ENCODE results near the gene GSC2.

GSC2 gene

GRCh38 chr22:19142394-19142793, 7.7 kb downstream of the GSC2 start:
- DNase-seq (no peak), ATAC-seq (replicated peaks) (no peak)
- Mint-ChIP-seq H3K27ac (no peak overlapping the region), H3K36me3 (ENCODE audit: insufficient read depth) (peaks cover 42% of the 10 kb centered on the region), H3K9me3 (no peaks in the 10 kb centered on the region), H3K4me3 (peak overlapping the region; percentile 35 to 46), H3K27me3 (no peaks in the 10 kb centered on the region), H3K4me1 (ENCODE audit: low read depth in 2 of 2) (peaks cover 15 to 17% of the 10 kb centered on the region in 2 donors)

- Mint-ChIP-seq H3K27ac (no peak overlapping the region), H3K36me3 (ENCODE audit: insufficient read depth) (peaks cover 63% of the 10 kb centered on the region), H3K9me3 (no peaks in the 10 kb centered on the region), H3K4me3 (no peak overlapping the region), H3K27me3 (no peaks in the 10 kb centered on the region), H3K4me1 (ENCODE audit: low read depth in 2 of 2) (peaks cover 15 to 21% of the 10 kb centered on the region in 2 donors)
- no peak for ATAC-seq (replicated peaks)
- DNase-seq = no peak
These were observed 10.1 kb downstream of the GSC2 start for GRCh38 chr22:19139974-19140373.

GRCh38 chr22:19139001-19139356, 11.1 kb downstream of the GSC2 start:
- Mint-ChIP-seq H3K9me3 (no peaks in the 10 kb centered on the region), H3K4me3 (no peak overlapping the region), H3K27me3 (no peaks in the 10 kb centered on the region), H3K4me1 (ENCODE audit: low read depth in 2 of 2) (peaks cover 6 to 12% of the 10 kb centered on the region in 2 donors), H3K36me3 (ENCODE audit: insufficient read depth) (peaks cover 59% of the 10 kb centered on the region), H3K27ac (no peak overlapping the region)
- ATAC-seq (replicated peaks) (no peak), DNase-seq (no peak)

GRCh38 chr22:19138217-19139000, 11.7 kb downstream of the GSC2 start:
- Mint-ChIP-seq H3K9me3 (no peaks in the 10 kb centered on the region), H3K27me3 (no peaks in the 10 kb centered on the region), H3K27ac (no peak overlapping the region), H3K36me3 (ENCODE audit: insufficient read depth) (peaks cover 61% of the 10 kb centered on the region), H3K4me1 (ENCODE audit: low read depth in 2 of 2) (peaks cover 3 to 10% of the 10 kb centered on the region in 2 donors), H3K4me3 (no peak overlapping the region)
- ATAC-seq (replicated peaks) (no peak), DNase-seq (no peak)

DNA sequence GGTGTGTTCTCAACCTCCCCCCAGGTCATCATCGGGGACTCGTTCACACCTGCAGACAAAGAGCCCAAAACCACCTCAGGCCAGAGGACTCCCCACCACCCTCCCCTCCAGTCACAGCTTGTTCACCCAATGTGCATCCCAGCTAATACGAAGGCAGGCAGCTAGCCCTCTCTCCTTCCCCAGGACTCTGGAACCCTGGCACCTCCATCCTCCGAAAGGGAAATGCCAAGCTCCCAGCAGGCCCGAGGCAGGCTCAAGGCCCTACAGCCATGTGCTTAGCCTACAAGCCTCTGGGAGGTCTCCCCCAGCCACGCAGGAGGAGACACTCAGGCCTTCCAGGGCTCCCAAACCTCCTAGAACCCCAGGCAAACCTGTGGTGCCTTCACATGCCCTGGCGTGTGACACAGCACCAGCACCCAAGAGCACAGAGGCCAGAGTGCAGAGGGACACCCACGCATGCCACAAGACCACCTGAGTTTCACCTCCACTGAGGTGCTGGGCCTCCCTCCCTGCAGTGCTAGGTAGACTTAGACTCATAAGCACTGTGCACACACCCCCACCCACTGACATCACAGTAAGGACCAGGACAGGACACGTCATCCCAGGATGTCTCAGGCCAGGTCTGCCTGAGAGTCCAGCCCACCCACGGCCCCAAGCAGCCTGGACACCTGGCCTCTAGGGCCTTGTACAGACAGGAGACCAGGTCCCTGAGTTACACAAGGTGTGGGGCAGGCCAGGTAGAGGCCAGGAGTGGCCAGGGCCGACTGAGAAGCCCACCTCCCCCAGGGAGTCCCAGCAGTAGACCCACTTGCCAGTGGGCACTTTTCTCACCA, 12.5 kb downstream of the GSC2 start:
- Mint-ChIP-seq H3K9me3 (no peaks in the 10 kb centered on the region), H3K36me3 (ENCODE audit: insufficient read depth) (peaks cover 69% of the 10 kb centered on the region), H3K27ac (peak overlapping the region in 1 of 2 donors; percentile 46), H3K4me1 (ENCODE audit: low read depth in 2 of 2) (peaks cover 1 to 10% of the 10 kb centered on the region in 2 donors), H3K4me3 (no peak overlapping the region), H3K27me3 (no peaks in the 10 kb centered on the region)
- DNase-seq (no peak), ATAC-seq (replicated peaks) (no peak)

DNA sequence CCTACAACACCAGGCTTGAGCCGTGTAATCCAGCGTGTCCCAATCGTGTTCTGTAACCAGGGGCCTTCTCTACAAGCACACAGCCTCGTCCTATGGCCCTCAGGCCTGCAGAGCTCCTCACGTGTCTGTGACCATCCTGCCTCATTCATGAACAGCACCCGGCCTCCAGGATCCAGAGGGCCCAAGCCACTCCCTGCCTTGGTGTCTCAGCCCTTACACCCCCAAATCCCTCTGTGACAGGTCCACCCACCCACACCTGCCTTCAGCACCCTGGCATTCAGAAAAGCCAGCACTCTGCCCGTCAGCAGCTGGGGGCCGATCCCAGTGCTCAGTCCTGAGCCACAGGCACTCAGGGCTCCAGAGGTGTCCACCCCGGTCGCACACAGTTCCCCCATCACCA, 13.2 kb downstream of the GSC2 start:
- DNase-seq (no peak), ATAC-seq (replicated peaks) (no peak)
- H3K27ac Mint-ChIP-seq = peak overlapping the region in 1 of 2 donors; percentile 46
- H3K36me3 Mint-ChIP-seq (ENCODE audit: insufficient read depth) = peaks cover 71% of the 10 kb centered on the region
- H3K9me3 Mint-ChIP-seq = no peaks in the 10 kb centered on the region
- no peak overlapping the region for H3K4me3 Mint-ChIP-seq
- peaks cover 0 to 6% of the 10 kb centered on the region in 2 donors for H3K4me1 Mint-ChIP-seq (ENCODE audit: low read depth in 2 of 2)
- no peaks in the 10 kb centered on the region for H3K27me3 Mint-ChIP-seq

- Mint-ChIP-seq H3K27ac (peak overlapping the region in 1 of 2 donors; percentile 82), H3K27me3 (no peaks in the 10 kb centered on the region), H3K36me3 (ENCODE audit: insufficient read depth) (peaks cover 60% of the 10 kb centered on the region), H3K4me3 (no peak overlapping the region), H3K4me1 (ENCODE audit: low read depth in 2 of 2) (peaks cover 0 to 6% of the 10 kb centered on the region in 2 donors), H3K9me3 (no peaks in the 10 kb centered on the region)
- ATAC-seq (replicated peaks) (no peak), DNase-seq (no peak)
These were observed 15.2 kb downstream of the GSC2 start for GRCh38 chr22:19134874-19135273.

DNA sequence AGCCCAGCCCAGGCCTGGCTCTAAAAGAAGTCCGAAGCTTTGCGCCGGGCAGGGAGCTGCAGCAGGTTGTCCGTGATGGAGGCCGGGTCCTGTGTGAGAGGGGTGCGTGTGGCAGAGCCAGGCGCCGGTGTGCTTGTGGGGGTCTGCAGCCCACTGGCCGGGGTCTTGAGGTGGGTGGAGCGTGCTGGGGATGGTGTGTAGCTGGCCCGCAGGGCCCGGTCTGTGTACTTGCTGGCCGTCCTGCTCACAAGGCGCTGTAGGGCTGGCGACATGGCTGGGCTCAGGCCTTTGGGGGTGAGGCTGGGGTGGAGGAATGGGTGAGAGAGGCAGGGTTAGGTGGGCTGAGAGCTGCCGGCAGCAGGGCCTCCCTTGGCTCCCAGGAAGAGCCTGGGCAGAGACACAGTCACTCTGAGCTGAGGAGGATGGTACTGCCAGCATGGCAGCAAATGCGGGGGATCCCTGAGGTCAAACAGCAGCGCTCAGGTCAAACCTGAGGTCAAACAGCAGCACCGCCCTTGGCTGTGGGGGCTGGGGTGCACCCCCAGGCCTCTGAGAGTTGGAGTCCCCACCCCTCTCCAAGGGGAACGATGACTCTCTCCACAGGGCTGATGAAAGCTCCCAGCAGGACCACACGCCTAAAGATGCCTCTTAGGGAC, 15.8 kb downstream of the GSC2 start:
- Mint-ChIP-seq H3K4me1 (ENCODE audit: low read depth in 2 of 2) (peaks cover 0 to 4% of the 10 kb centered on the region in 2 donors), H3K9me3 (no peaks in the 10 kb centered on the region), H3K27me3 (no peaks in the 10 kb centered on the region), H3K36me3 (ENCODE audit: insufficient read depth) (peaks cover 55% of the 10 kb centered on the region), H3K27ac (no peak overlapping the region), H3K4me3 (no peak overlapping the region)
- ATAC-seq (replicated peaks) (no peak), DNase-seq (no peak)

GRCh38 chr22:19133561-19133960, 16.5 kb downstream of the GSC2 start:
- peak overlapping the region in 1 of 2 donors; percentile 29 for H3K27ac Mint-ChIP-seq
- H3K27me3 Mint-ChIP-seq = no peaks in the 10 kb centered on the region
- no peak for ATAC-seq (replicated peaks)
- no peak overlapping the region for H3K4me3 Mint-ChIP-seq
- H3K4me1 Mint-ChIP-seq (ENCODE audit: low read depth in 2 of 2) = peaks cover 0 to 4% of the 10 kb centered on the region in 2 donors
- no peak for DNase-seq
- H3K9me3 Mint-ChIP-seq = no peaks in the 10 kb centered on the region
- H3K36me3 Mint-ChIP-seq (ENCODE audit: insufficient read depth) = peaks cover 49% of the 10 kb centered on the region

DNA sequence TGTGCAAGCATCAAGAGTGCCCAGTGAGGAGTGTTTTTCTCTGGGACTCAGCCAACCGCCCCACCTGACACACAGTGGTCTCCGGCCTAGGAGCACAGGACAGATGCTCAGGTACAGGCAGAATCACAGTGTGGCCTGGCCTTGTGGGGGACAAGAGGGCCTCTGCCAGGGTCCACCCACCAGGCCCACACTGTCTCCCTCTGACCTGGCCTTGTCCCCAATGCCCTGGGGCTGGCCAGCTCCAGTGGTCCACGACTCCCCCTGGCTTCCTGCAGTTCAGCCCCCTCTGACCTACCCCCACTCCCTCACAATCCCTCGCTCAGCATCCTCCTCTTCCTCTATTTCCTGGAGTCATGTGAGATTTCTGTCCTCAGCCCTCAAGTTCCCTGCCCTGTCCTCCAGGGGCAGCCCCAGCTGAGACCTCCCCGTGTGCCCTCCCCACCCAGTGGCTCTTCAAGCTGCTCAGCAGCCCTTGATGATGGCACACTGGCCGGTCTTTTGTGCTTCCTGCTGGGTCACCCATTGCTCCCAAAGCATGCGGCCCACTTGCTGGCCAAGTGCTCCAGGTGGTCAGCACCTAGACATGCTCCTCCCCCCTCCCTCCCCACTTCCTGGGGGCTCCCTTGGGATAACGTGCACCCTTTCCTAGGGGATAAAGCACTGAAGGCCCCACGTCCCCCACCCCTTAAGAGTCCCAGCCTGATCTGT, 17.2 kb downstream of the GSC2 start:
- H3K36me3 Mint-ChIP-seq (ENCODE audit: insufficient read depth) = peaks cover 49% of the 10 kb centered on the region
- ATAC-seq (replicated peaks) (no peak), DNase-seq (no peak)
- H3K27me3 Mint-ChIP-seq = no peaks in the 10 kb centered on the region
- peak overlapping the region in 1 of 2 donors; percentile 57 for H3K4me3 Mint-ChIP-seq
- H3K27ac Mint-ChIP-seq = peak overlapping the region in 1 of 2 donors; percentile 29
- H3K4me1 Mint-ChIP-seq (ENCODE audit: low read depth in 2 of 2) = peaks cover 0 to 4% of the 10 kb centered on the region in 2 donors
- no peaks in the 10 kb centered on the region for H3K9me3 Mint-ChIP-seq

GRCh38 chr22:19132153-19132552, 17.9 kb downstream of the GSC2 start:
- H3K27ac Mint-ChIP-seq = no peak overlapping the region
- no peaks in the 10 kb centered on the region for H3K9me3 Mint-ChIP-seq
- peaks cover 51% of the 10 kb centered on the region for H3K36me3 Mint-ChIP-seq (ENCODE audit: insufficient read depth)
- no peak overlapping the region for H3K4me3 Mint-ChIP-seq
- H3K27me3 Mint-ChIP-seq = no peaks in the 10 kb centered on the region
- H3K4me1 Mint-ChIP-seq (ENCODE audit: low read depth in 2 of 2) = peaks cover 0 to 4% of the 10 kb centered on the region in 2 donors
- ATAC-seq (replicated peaks) (no peak), DNase-seq (no peak)

DNA sequence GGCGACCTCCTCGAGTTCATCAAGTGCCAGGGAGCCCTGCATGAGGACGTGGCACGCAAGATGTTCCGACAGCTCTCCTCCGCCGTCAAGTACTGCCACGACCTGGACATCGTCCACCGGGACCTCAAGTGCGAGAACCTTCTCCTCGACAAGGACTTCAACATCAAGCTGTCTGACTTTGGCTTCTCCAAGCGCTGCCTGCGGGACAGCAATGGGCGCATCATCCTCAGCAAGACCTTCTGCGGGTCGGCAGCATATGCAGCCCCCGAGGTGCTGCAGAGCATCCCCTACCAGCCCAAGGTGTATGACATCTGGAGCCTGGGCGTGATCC, 18.4 kb downstream of the GSC2 start:
- Mint-ChIP-seq H3K9me3 (no peaks in the 10 kb centered on the region), H3K36me3 (ENCODE audit: insufficient read depth) (peaks cover 46% of the 10 kb centered on the region), H3K27ac (no peak overlapping the region), H3K27me3 (no peaks in the 10 kb centered on the region), H3K4me1 (ENCODE audit: low read depth in 2 of 2) (peaks cover 0 to 3% of the 10 kb centered on the region in 2 donors), H3K4me3 (no peak overlapping the region)
- no peak for DNase-seq
- ATAC-seq (replicated peaks) = no peak
